ENCODE results near the gene CRX.

The CRX gene

GRCh38 chr19:47882890-47883289, 61.2 kb downstream of the CRX start:
- no peaks in the 10 kb centered on the region for H3K36me3 Mint-ChIP-seq (ENCODE audit: insufficient read depth)
- H3K4me1 Mint-ChIP-seq = no peaks in the 10 kb centered on the region

GRCh38 chr19:47885067-47885463, 63.3 kb downstream of the CRX start:
- Mint-ChIP-seq H3K4me1 (no peaks in the 10 kb centered on the region), H3K36me3 (ENCODE audit: insufficient read depth) (no peaks in the 10 kb centered on the region), H3K4me3 (no peak overlapping the region), H3K27me3 (peaks cover 28% of the 10 kb centered on the region), H3K27ac (ENCODE audit: low read depth) (no peak overlapping the region), H3K9me3 (no peaks in the 10 kb centered on the region)
- no peak for ATAC-seq (replicated peaks; ENCODE audit: extremely low read depth, poor library complexity, severe bottlenecking)
- DNase-seq (ENCODE audit: low spot score in 2 of 2) = no peak

More at GRCh38 chr19:47882890-47883289, 61.2 kb downstream of the CRX start:
- H3K9me3 Mint-ChIP-seq = peaks cover 5% of the 10 kb centered on the region
- H3K4me3 Mint-ChIP-seq = no peak overlapping the region
- H3K27ac Mint-ChIP-seq (ENCODE audit: low read depth) = no peak overlapping the region
- DNase-seq (ENCODE audit: low spot score in 2 of 2) = no peak
- no peak for ATAC-seq (replicated peaks; ENCODE audit: extremely low read depth, poor library complexity, severe bottlenecking)
- peaks cover 36% of the 10 kb centered on the region for H3K27me3 Mint-ChIP-seq

GRCh38 chr19:47886010-47886559, 64.3 kb downstream of the CRX start, which contains the start of gene SULT2A1:
Gene SULT2A1 (minus strand): TSS chr19:47886315. CDS start chr19:47886257, 58 bp downstream.
- H3K4me1 Mint-ChIP-seq = no peaks in the 10 kb centered on the region
- no peaks in the 10 kb centered on the region for H3K36me3 Mint-ChIP-seq (ENCODE audit: insufficient read depth)
- H3K27ac Mint-ChIP-seq (ENCODE audit: low read depth) = no peak within 1 kb of the TSS
- H3K9me3 Mint-ChIP-seq = no peaks in the 10 kb centered on the region
- peaks cover 28% of the 10 kb centered on the region for H3K27me3 Mint-ChIP-seq
- DNase-seq (ENCODE audit: low spot score in 2 of 2) = no peak
- ATAC-seq (replicated peaks; ENCODE audit: extremely low read depth, poor library complexity, severe bottlenecking) = no peak
- no peak within 1 kb of the TSS for H3K4me3 Mint-ChIP-seq

- ATAC-seq (replicated peaks; ENCODE audit: extremely low read depth, poor library complexity, severe bottlenecking) (no peak), DNase-seq (ENCODE audit: low spot score in 2 of 2) (no peak)
- H3K36me3 Mint-ChIP-seq (ENCODE audit: insufficient read depth) = no peaks in the 10 kb centered on the region
- H3K4me3 Mint-ChIP-seq = no peak overlapping the region
- H3K4me1 Mint-ChIP-seq = no peaks in the 10 kb centered on the region
- H3K9me3 Mint-ChIP-seq = no peaks in the 10 kb centered on the region
- peaks cover 15% of the 10 kb centered on the region for H3K27me3 Mint-ChIP-seq
- H3K27ac Mint-ChIP-seq (ENCODE audit: low read depth) = no peak overlapping the region
These were observed 69.3 kb downstream of the CRX start for GRCh38 chr19:47890865-47891621.

GRCh38 chr19:47891622-47891922, 69.8 kb downstream of the CRX start:
- no peaks in the 10 kb centered on the region for H3K9me3 Mint-ChIP-seq
- peaks cover 10% of the 10 kb centered on the region for H3K27me3 Mint-ChIP-seq
- ATAC-seq (replicated peaks; ENCODE audit: extremely low read depth, poor library complexity, severe bottlenecking) = no peak

GRCh38 chr19:47891923-47892666, 70.4 kb downstream of the CRX start:
- Mint-ChIP-seq H3K9me3 (no peaks in the 10 kb centered on the region), H3K4me3 (no peak overlapping the region), H3K36me3 (ENCODE audit: insufficient read depth) (no peaks in the 10 kb centered on the region), H3K4me1 (no peaks in the 10 kb centered on the region), H3K27ac (ENCODE audit: low read depth) (no peak overlapping the region), H3K27me3 (peaks cover 10% of the 10 kb centered on the region)
- ATAC-seq (replicated peaks; ENCODE audit: extremely low read depth, poor library complexity, severe bottlenecking) (no peak), DNase-seq (ENCODE audit: low spot score in 2 of 2) (no peak)

More at GRCh38 chr19:47891622-47891922, 69.8 kb downstream of the CRX start:
- no peak for DNase-seq (ENCODE audit: low spot score in 2 of 2)
- Mint-ChIP-seq H3K4me1 (no peaks in the 10 kb centered on the region), H3K27ac (ENCODE audit: low read depth) (no peak overlapping the region), H3K4me3 (no peak overlapping the region), H3K36me3 (ENCODE audit: insufficient read depth) (no peaks in the 10 kb centered on the region)
